Activated CD4-positive, alpha-beta T cell treated with anti-CD3 and anti-CD28 coated beads for 4 hours (primary cell): ENCODE data around the gene HMX2.
A peak's percentile ranks its signal among the peaks of the same experiment; 100 is the strongest.

Source experiments
- DNase-seq, 2 donors: peaks; one replicate each; pipeline ENCODE4 v3.0.0-alpha.2; 2020

Gene HMX2, protein sequence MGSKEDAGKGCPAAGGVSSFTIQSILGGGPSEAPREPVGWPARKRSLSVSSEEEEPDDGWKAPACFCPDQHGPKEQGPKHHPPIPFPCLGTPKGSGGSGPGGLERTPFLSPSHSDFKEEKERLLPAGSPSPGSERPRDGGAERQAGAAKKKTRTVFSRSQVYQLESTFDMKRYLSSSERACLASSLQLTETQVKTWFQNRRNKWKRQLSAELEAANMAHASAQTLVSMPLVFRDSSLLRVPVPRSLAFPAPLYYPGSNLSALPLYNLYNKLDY

DNA sequence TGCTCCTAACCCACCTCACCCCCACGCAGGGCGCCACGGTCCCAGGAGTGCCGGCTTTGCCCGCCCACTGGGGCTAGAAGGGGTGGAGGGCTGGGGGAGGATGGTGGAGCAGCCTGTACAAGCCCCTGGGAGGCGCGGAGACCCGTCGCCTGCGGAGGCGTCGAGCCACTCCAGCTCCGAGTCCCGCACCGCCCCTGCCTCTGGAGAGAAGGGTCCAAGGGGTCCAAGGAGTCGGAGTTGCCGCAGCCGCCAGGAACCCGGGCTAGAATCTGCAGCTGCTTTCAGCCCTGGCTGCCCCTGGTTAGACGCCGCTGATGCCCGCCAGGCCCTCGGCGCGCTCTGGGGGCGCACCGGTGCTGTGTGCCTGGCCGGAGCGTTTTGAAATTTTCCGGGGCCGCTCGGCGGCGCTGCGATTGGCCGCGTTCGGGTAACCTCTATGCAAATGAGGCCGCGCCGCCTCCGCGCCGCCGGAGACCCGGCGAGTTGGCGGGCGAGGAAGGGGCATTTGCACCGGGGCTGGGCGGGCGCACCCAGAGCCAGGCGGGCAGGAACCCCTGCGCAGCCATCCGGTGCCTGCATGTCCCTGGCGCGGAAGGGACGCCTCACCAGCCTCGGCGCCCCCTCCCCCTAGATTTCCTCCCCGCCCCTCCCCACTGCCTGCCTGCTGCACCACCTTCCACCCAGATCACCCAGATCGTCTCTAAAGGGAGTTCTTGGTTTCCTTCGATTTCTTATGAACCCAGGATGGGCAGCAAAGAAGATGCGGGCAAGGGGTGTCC, at the start of gene HMX2:
HMX2 (plus strand) TSS at position 502 of the 779 bp plus-strand sequence; CDS start at position 745, 243 bp downstream.
- no peak for DNase-seq

DNA sequence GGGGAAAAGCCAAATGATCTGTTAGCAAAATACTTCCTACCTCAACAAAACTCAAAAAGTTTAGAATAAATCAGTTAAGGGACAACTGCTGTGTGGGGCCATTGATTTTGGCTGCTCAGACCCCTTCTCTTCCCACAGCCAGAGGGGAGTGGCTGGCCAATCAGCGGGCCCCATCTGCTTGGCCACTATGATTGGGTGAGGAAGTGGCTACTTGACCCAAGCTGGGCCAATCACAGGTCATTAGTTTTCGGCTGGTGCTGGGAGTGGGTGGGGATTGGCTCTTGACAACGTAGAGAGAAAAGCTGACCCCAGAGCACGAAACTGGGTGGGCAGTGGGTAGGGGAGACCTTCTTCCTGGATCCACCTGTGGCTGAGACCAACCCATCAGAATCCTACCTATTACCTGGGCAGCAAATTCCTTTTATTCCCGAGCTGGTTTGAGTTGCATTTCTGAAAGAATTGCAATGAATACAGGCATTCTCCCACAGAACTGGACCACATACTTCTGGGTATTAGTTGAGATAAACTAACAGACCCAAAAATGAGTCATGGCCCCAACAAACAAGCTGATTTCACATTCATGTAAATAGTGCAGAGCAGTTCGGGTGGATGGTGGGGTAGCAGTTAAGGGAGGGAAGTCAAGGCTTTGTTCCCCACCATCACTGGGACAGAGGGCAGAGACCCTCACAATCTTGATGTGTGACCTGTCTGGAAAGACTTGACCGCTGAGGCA, 47.7 kb upstream of the HMX2 start:
- no peak for DNase-seq

DNA sequence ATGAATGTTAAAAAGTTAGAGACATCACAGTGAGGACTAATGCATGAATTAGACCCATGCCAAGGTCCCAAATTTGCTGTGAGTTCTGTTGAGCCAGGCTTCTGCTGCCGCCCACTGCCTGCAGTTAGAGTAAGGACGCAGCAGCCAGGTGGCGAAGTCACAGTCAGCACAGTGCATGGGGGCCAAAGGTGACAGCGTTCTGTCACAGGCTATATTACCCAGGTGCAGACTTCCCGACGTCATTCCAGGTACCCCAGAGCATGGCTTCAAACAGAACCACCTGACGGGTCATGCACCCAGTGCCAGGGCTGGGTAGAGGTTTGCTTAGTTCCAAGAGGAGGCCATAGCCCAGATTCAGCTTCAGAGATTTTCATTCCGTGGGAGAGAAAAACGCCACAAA, 46.1 kb upstream of the HMX2 start:
- no peak for DNase-seq

DNA sequence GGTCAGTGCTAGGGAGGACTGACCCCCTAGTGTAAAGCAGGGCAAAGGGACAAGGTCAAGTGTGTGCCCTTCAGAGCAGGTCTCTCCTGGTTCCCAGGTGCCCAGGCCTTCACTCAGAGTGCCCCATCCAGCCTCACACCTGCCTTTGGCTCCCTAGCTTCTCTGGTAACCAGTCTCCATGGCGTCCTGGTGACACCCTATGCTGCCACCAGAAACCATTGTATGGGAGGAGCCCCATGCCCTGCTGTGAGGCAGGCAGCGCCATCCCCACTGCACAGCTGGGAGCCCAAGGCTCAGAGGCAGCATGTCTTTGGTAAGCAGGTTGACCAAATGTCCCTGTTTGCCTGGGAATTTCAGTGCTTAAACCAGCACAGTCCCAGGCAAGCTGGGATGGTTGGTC, 45.3 kb upstream of the HMX2 start:
- no peak for DNase-seq

DNA sequence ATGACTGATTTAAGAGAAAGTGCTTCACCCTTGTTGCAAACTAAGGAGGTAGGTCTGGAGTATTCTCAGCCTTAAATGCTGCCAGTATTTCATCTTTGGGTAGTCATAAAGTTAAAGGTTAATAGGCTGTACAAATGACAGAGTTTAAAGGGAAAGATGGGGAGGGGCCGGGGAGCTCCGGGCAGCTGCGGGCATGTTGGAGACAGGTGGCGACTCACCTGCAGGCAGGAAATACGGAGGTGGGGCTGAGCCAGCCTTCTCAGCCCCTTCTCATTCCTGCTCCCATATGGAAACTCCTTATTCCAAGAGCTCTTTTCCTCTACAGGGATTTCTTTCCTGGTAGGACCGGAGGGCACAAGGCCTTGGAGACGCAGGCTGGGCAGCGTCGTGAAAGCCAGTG, 44.0 kb upstream of the HMX2 start:
- DNase-seq = no peak

DNA sequence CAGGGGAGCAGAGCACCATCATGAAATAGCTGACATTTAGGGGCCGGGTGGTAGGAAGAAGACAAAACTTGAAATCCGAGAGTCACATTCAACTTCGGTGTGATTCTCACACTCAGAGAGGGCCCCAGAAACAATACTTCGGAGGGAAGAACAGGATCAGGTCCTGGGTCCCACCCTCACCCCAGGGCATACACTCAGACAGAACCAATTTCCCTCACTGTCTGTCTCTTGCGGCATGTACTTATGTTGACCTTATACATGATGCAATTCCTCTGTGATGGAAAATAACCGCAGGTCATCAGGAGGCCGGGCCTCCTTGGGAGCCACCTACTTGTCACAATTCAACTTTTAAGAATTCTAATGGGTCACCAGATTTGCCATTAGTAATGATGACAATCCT, 38.5 kb upstream of the HMX2 start:
- no peak for DNase-seq

DNA sequence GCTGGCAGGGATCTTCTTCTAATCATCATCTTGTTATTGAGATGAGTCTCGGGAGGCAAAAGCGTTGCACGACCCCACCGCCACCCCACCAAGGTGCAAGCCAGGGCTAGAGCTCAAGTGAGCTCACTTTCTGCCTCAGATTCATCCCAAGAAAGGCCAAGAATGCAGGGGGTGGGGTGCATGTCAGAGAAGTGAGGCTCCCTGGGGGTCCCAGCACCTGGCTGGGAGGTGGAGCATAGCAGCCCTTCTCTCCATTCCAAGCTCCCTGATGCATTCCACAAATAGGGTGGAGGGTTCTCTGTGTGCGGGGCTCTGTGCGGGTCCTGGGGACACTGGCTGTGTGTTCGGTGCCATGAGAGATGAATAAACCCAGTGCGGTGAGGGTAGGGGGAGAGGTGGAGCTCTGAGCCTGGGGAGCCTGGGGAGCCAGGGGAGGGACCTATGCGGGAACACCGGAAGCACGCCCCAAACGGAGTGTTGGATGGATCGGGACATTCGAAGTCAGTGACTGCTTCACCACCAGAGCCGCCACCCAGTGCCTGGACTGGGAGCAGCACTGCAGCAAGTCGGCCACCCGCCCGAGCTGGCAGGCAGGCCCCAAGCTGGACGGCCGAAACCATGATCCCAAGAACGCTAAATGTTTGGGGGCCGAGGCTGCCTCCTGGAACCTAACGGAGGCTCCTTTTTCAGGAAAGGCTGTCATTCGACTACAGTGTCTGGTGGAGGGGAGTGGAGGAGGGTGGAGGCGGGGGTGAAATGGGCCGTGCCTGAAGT, 30.1 kb upstream of the HMX2 start:
- DNase-seq = no peak

DNA sequence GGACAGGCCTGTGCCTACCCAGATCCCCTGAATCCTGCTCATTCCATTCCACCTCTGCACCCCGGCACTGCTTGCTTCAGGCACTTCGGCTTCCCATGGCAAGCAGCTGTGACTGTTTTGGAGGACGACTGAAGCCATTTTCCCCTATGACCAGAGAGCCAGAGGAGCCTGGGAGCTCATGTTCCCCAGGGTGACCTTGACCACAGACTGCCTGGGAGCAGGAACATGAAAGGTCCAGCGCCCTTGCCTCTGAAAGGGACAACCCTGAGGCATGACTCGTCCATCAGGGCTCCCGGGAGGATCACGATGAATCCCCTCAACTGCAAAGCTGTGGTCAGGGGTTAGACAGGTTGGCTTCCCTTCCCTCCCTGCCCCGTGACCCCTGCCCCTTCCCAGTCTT, 28.9 kb upstream of the HMX2 start:
- DNase-seq = no peak

DNA sequence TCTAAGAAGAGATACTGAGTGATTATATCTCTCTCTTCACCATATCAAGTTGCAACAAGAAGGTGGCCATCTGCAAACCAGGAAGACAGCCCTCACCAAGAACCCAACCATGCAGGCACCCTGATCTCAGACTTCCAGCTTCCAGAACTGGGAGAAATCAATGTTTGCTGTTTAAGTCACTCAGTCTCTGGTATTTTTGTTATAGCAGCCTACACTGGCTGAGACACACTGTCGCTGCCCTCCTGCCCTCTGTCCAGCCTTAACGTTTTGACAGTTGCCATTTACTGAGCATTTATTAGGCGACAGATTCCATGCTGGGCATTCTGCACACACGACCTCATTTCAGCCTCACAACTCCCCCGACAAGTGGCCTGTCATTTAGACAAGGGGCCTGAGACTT, 21.7 kb upstream of the HMX2 start:
- DNase-seq = no peak

DNA sequence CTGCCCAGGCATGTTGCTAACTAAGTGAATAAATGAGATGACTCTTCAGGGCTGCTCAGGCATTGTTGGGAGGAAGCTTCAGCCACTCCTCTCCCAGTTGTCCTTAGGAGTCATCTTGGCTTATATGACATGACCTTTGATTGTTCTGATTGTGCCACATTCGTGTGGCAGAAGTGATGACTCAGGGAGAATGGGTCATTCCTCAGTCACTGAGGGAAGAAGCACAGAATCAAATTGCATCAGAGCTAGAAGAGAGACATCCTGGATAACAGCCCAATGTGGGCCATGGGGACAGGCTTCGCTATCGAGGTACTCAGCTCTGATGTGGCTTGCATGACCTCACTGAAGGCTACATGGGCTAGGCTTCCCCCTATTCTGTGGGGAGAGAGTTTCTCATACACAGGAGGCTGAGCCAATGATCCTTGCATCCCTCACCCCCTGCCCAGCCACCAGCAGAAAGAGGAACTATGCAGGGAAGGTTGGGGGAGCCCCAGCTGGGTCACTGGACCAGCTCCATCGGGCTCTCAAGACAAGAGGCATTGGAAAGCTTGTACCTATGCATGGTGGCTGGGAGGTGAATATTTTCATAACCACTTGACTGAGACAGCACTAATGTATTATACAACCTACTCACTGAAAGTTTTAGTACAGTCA, 18.2 kb upstream of the HMX2 start:
- no peak for DNase-seq

DNA sequence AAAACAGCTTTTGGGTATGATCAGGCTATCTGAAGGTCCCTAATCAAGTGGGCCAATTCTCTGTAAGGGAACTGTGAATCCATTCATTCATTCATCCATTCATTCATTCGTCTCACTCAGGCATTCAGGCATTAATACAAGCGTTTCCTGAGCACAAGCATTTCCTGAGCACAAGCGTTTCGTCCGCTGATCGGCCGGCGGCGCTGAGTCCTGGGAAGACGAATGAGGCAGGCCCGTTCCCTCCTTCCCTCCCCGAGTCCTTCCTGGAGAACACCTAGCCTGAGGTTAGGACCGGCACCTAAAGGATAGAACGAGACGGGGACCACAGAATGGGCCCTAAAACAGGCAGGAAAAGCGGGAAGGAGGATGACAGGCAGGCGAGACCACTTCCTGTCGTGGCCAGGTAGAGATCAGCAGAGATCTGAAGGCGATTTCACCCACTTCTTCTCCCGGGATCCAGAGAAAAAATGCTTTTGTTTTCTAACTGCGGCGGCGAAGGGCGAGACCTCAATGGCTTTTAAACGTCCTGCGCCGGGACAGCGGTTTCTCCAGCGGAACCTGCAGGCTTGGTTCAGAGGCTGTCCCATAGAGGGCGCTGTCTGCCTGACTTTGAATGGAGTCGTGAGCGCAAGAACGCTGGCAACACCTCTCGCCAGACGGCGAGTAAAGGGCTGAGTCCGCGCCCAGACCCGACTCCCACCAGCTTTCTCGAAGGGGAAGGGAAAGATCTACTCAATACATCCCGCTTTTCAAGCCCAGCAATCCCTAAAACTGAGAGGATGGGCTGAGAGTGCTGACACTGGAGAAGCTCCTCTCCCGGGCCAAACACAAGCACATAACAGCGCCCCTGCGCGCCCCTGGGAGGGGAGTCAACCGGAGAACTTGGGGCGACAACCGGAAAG, 15.1 kb upstream of the HMX2 start:
- DNase-seq = peak; percentile 84 to 91

DNA sequence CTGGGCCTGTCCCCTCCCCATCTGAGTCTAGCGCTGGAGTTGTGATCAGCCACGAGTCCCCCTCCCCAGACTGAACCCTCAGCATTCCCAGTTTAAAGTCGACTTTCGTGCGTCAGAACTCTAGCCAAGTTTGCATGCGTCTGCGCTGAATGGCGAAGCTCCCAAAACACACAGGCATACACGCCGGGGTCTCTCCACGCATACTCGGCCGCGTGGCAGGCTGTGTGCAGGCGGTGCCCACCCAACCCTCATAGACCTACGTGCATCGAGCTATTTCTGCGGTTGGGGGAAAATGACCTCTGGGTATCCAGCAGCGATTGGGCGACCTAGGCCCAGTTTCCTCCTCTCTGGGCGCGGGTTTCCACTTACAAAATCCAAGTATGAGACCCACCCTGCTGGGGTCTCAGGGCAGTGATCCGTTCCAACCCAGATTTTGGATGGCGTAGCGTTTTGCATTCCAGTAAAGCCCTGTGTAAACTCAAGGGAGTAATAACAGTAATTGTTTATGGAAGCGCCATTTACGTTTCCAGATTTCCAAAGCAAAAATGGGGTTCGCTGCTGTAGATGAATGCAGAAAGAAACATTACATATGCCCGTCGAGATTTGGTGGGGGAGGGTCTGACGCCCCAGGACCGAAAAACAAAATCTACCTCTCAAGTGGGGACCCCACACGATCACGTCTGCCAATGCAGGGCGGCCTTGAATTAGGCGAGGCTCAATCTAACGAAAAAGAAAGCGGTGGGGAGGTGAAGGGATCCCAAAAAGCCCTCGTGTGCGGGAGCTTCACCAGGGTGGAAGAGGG, 14.2 kb upstream of the HMX2 start:
- DNase-seq = no peak

DNA sequence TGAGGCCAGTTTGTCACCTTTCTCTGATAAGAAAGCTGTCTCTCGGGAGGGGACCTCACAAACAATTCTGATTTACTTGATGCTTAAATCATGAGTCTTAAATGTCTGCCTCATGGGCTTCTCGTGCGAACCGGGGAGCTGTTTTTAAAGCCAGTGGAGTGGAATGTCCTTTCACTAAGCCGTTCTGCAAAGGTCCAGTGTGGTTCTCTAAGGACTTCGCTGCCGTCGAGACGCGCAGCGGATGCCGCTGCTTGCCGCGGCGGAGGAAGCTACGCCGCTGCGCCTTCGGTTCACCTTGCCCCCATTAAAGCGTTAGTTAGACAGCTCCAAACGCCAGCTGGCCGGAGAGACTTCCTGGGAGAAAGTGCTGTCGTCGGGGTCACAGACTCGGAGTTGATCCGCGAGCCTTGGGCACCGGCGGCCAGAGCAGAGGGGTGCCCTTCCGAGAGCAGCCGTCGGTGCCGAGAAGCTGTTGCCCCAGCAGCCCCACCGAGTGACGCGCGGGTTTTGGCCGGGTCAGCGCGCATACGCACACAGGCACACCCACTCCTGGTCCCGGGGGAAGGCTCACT, 13.5 kb upstream of the HMX2 start:
- DNase-seq = no peak

DNA sequence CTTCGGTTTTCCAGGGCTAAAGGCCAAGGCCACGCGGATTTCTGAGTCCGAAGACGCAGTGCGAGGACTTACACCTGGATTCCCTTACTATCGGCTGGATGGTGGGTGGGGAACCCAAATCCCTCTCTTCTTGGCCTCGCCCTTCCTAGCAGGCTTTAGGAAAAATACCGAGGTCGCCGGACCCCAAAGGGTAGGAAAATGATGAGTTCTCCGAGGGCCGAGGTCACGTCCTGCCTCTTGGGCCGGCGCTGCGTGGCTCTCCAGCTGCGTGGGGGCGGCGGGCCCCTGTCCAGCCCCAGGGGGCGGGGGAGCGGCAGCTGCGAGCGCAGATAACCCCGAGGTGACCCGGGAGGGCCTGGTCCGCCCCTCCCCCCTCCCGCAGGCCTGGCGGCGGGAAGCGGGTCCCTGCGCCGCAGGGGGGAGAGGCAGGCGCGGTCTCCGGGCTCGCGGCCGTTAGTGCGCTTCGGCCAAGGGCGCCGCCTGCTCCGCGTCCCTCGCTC, 13.0 kb upstream of the HMX2 start:
- DNase-seq = no peak

DNA sequence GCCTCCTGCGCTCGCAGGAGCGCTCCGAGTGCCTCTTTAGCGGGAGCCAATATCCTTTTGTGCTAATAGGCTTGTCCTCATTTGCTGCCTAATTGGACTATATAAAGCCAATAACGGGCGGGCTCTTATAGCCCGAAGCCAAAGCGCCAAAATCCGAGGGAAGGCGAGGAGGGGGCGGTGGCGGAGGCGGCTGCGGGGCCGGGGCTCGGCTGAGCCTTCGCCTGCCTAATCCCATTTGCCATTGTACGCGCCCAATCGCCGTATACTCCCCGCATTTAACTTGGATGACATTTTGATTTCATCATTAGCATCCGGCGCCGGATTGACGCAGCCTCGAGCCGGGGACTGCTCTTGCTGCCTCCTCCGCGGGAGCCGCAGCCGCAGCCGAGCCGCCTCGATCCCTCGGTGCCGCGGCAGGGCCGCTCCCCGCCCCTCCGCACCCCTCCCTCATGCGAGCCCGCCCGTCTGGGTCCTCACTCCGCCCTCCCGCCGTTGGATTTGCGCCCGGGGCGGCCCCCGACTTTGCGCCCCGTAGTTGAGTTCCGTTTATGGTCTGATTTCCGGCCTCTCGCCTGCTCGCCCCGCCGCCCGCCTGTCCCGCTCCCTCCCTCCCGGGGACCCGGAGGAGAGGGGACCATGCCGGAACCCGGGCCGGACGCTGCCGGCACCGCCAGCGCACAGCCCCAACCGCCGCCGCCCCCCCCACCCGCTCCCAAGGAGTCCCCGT, 12.4 kb upstream of the HMX2 start, which contains the start of gene HMX3:
HMX3 (plus strand) TSS at position 556 of the 727 bp plus-strand sequence; CDS start at position 637, 81 bp downstream.
- peak in 1 of 2 donors; percentile 48 for DNase-seq

DNA sequence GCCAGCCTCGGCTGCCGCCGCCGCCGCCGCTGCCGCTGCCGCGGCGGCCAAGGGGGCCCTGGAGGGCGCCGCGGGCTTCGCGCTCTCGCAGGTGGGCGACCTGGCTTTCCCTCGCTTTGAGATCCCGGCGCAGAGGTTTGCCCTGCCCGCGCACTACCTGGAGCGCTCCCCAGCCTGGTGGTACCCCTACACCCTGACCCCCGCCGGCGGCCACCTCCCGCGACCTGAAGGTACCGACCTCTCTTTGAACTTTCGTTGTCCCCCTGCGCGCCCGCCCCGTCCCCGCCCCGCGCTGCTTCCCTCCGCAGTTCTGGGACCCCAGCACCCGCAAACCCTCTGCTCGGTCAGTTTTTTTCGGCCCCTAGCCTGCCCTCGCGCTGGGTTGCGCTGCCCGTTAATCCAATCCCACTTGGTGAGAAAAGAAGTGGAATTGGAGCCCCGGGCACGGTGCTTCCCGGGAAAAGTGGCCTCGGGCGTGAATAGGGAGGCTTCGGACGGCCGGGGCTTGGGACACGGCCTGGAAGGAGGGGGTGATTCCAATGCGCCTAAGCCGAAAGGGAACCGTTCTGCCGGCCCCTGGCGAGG, 11.6 kb upstream of the HMX2 start:
- no peak for DNase-seq

DNA sequence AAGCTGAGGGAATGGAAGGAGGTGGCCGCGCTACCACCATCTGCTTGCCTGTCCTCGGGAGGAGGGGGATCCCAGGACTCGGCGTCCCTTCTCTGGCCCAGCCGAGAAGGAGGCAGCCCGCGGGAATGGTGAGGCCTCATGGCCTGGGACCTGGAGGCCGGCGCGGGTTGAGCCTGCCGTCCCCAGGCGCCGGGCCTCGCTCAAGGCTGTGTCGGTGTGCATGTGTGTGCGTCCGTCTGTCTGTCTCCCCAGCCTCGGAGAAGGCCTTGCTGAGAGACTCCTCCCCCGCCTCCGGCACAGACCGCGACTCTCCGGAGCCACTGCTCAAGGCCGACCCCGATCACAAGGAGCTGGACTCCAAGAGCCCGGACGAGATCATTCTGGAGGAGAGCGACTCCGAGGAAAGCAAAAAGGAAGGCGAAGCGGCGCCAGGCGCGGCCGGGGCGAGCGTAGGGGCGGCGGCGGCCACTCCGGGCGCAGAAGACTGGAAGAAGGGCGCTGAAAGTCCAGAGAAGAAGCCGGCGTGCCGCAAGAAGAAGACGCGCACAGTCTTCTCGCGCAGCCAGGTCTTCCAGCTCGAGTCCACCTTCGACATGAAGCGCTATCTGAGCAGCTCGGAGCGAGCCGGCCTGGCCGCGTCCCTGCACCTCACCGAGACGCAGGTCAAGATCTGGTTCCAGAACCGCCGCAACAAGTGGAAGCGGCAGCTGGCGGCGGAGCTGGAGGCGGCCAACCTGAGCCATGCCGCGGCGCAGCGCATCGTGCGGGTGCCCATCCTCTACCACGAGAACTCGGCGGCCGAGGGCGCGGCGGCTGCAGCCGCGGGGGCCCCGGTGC, 10.9 kb upstream of the HMX2 start:
- DNase-seq = no peak

DNA sequence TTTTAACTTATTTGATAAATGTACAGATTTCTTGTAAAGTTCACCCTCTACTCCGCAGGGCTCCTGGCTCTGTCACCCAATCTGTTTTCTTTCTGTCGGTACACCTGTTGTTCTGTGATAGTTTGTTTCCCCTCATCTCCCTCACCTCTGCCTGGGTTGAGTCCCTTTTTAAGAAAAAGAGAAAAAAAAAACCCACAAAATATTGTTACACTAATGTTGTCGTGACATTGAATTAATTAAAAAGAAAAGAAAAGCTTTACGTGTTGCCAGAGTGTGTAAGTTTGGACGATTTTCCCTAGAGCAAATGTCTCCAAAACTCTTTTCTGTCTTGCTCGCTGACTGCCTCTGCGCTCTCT, 8.8 kb upstream of the HMX2 start:
- no peak for DNase-seq
